OCI-LY7 (cell line): ENCODE measurements around the gene CXCR4.

Experiments
- CTCF ChIP-seq: fragments of 200-600 bp; sonication (generic); conservative IDR thresholded peaks from 2 replicates; pipeline ENCODE4 v1.5.1; 2014; ENCODE audit warnings: mild to moderate bottlenecking, antibody characterized with exemption, low read length, moderate library complexity, mixed read lengths
- EZH2phosphoT487 ChIP-seq: fragments of 200-600 bp; sonication (generic); IDR thresholded peaks from 2 replicates; pipeline ENCODE4 v1.6.1; 2018; ENCODE audit warnings: low read depth, borderline replicate concordance, mild to moderate bottlenecking, mixed run types, antibody characterized with exemption, low read length, moderate library complexity, mixed read lengths

DNA sequence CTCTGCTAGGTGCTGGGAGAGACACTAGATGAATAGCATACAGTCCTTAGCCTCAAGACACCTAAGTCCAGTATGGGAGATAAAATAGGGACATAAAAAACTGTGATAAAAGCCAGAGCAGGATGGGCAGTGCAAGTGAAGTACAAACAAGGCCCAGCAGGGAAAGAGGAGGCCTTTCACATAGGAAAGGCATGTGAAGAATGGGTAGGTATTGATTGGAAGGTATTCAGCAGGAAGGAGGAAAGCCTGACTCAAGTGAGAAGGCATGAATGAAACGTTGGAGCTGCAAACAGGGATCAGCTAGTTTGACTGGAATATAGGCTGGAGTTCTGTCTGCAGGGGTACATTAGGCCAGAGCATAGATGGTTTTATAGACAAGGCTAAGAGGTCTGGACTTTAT is 11.0 kb upstream of the CXCR4 start:
- TF ChIP-seq CTCF (no peak), EZH2phosphoT487 (no peak)
